K562 (cell line): Measurements from ENCODE around the gene SPEM2. TPM values are rescaled to one million over a fixed set of nuclear protein-coding genes. Genes with fewer than 3 reads are reported as not detected.
A peak's percentile ranks its signal among the peaks of the same experiment; 100 is the strongest.

Experiments used
- LCOR ChIP-seq: sonication (generic); formaldehyde crosslinking; IDR thresholded peaks from 2 replicates; pipeline ENCODE4 v1.8.0; 2022; ENCODE audit warnings: mild to moderate bottlenecking, missing genetic modification reagents
- MTA3 ChIP-seq: fragments of 450-650 bp; formaldehyde crosslinking; IDR thresholded peaks from 2 replicates; pipeline ENCODE4 v1.6.1; 2017; ENCODE audit warnings: mild to moderate bottlenecking, borderline replicate concordance
- NCOR1 ChIP-seq: fragments of 450-650 bp; IDR thresholded peaks from 2 replicates; pipeline ENCODE4 v1.6.1; 2016; ENCODE audit warnings: mild to moderate bottlenecking, moderate library complexity
- NEUROD1 ChIP-seq: fragments of 150-350 bp; IDR thresholded peaks from 2 replicates; pipeline ENCODE4 v1.6.1; 2014; ENCODE audit warnings: borderline replicate concordance, low read length, low read depth; ENCODE audit not compliant: partially characterized antibody
- PML ChIP-seq: IDR thresholded peaks from 2 replicates; pipeline ENCODE4 v1.6.1; 2012; ENCODE audit warnings: low read length, inconsistent platforms
- SP2 ChIP-seq: IDR thresholded peaks from 2 replicates; pipeline ENCODE4 v1.6.1; 2011; ENCODE audit warnings: mild to moderate bottlenecking, low read depth, low read length, moderate library complexity; ENCODE audit not compliant: poor library complexity, severe bottlenecking; ENCODE audit errors: extremely low read depth
- TCF7L2 ChIP-seq: fragments of 150-350 bp; IDR thresholded peaks from 2 replicates; pipeline ENCODE4 v1.6.1; 2016; ENCODE audit warnings: low read depth, mild to moderate bottlenecking, low read length, moderate library complexity
- ZNF239 ChIP-seq: fragments of 250-450 bp; sonication (Bioruptor Pico); IDR thresholded peaks from 2 replicates; pipeline ENCODE4 v1.4.0; 2020; ENCODE audit warnings: mild to moderate bottlenecking
- ZNF354B ChIP-seq: fragments of 250-450 bp; sonication (Bioruptor Pico); IDR thresholded peaks from 2 replicates; pipeline ENCODE4 v1.4.0; 2020
- polyA plus RNA-seq, 8 experiments: library from polyadenylated mRNA; depleted of rRNA in 4 of 8; stranded (reverse) in 5 of 8; unstranded in 3 of 8; fragments of >200 nt; fragmentation: Nextera tagmentation in 2 of 8; fragmentation: Illumina TruSeq in 1 of 8; extraction: Ambion mirVana in 2 of 8; extraction: Trizol in 1 of 8; gene quantifications; 2 replicates each; pipeline versions ENCODE4 v1.2.1 to v1.2.3, GENCODE V29; 2011 to 2014; ENCODE audit warnings: inconsistent platforms in 1 of 8, missing spikeins in 1 of 8
- total RNA-seq, 7 experiments: library from RNA; depleted of rRNA in 6 of 7; stranded (reverse); fragments of >200 nt in 6 of 7; fragmentation: Illumina TruSeq in 2 of 7; extraction: Trizol in 2 of 7; gene quantifications; 2 replicates each; pipeline versions ENCODE4 v1.2.1 to v1.2.3, GENCODE V29; 2011 to 2021; ENCODE audit warnings: low replicate concordance in 1 of 7
- TF ChIP-seq, protein P1 (sequence below): fragments of 450-650 bp; IDR thresholded peaks from 2 replicates; pipeline ENCODE4 v1.6.1; 2016
- TF ChIP-seq, protein P2 (sequence below): sonication (generic); formaldehyde crosslinking; IDR thresholded peaks from 2 replicates; pipeline ENCODE4 v1.8.0; 2022; ENCODE audit warnings: mild to moderate bottlenecking, missing genetic modification reagents
- TF ChIP-seq, protein P3 (sequence below): fragments of 450-650 bp; formaldehyde crosslinking; IDR thresholded peaks from 2 replicates; pipeline ENCODE4 v1.4.0; 2022; ENCODE audit warnings: missing genetic modification characterization
- TF ChIP-seq, protein P4 (sequence below): fragments of 450-650 bp; IDR thresholded peaks from 2 replicates; pipeline ENCODE4 v1.6.1; 2018; ENCODE audit not compliant: partially characterized antibody

Gene SPEM2
- total and polyA plus RNA-seq, 9 of the 15 experiments (the other 6 are each of a cell fraction or from before 2014, with no cell fraction given) = not detected

DNA sequence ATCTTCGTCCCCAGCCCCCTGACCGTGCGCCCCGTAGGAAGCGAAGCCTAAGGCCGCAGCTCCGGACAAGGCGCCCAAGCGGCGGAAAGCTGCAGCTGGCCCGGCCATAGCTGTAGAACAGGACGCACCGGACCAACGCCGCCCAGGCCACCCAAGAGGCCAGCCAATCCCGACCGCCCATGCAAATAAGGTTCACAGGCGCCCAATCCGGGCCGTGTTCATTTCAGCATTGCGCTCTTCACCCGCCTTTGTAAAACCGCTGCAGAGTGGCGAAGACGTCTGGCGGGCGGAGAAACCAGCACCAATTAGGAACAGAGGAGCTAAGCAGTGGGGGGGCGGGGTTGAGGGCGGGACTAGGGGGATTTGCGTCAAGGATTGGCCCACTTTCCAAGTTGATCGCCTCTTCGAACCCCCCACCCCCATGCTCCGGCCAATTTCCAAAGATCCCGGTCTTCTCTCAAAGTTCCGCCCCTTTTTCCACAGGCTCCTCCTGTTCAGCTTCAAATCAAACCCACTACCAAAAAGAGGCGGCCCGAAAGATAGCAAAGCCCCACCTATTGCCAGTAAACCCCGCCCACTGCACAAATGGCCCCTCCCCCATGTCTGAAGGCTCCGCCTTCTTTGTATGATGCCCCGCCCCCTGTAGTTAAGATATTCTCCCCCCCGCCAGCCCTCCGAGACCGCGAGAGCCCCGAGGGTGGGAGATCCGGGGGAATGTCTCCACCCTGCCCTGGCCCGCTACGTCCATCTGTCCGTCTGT is 21.3 kb upstream of the SPEM2 start, which contains the start of gene TMEM256 (continued):
- TF ChIP-seq, protein P1, sequence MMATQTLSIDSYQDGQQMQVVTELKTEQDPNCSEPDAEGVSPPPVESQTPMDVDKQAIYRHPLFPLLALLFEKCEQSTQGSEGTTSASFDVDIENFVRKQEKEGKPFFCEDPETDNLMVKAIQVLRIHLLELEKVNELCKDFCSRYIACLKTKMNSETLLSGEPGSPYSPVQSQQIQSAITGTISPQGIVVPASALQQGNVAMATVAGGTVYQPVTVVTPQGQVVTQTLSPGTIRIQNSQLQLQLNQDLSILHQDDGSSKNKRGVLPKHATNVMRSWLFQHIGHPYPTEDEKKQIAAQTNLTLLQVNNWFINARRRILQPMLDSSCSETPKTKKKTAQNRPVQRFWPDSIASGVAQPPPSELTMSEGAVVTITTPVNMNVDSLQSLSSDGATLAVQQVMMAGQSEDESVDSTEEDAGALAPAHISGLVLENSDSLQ = peak; percentile 15; the same call in 1 of the 2 replicates
- TF ChIP-seq SP2 (peak; percentile 53), NEUROD1 (peak; percentile 57), PML (peak; percentile 33; the same call in 1 of the 2 replicates), LCOR (CRISPR knock-in tag) (0 out of 2 replicates have a peak, but pooled peaks have one; percentile 27), ZNF354B (no peak), MTA3 (0 out of 2 replicates have a peak, but pooled peaks have one; percentile 48), ZNF239 (CRISPR knock-in tag) (no peak), NCOR1 (no peak), TCF7L2 (peak; percentile 43; the same call in 1 of the 2 replicates)
- TF ChIP-seq, protein P2, sequence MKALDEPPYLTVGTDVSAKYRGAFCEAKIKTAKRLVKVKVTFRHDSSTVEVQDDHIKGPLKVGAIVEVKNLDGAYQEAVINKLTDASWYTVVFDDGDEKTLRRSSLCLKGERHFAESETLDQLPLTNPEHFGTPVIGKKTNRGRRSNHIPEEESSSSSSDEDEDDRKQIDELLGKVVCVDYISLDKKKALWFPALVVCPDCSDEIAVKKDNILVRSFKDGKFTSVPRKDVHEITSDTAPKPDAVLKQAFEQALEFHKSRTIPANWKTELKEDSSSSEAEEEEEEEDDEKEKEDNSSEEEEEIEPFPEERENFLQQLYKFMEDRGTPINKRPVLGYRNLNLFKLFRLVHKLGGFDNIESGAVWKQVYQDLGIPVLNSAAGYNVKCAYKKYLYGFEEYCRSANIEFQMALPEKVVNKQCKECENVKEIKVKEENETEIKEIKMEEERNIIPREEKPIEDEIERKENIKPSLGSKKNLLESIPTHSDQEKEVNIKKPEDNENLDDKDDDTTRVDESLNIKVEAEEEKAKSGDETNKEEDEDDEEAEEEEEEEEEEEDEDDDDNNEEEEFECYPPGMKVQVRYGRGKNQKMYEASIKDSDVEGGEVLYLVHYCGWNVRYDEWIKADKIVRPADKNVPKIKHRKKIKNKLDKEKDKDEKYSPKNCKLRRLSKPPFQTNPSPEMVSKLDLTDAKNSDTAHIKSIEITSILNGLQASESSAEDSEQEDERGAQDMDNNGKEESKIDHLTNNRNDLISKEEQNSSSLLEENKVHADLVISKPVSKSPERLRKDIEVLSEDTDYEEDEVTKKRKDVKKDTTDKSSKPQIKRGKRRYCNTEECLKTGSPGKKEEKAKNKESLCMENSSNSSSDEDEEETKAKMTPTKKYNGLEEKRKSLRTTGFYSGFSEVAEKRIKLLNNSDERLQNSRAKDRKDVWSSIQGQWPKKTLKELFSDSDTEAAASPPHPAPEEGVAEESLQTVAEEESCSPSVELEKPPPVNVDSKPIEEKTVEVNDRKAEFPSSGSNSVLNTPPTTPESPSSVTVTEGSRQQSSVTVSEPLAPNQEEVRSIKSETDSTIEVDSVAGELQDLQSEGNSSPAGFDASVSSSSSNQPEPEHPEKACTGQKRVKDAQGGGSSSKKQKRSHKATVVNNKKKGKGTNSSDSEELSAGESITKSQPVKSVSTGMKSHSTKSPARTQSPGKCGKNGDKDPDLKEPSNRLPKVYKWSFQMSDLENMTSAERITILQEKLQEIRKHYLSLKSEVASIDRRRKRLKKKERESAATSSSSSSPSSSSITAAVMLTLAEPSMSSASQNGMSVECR (CRISPR knock-in tag) = peak; percentile 76
- TF ChIP-seq, protein P3, sequence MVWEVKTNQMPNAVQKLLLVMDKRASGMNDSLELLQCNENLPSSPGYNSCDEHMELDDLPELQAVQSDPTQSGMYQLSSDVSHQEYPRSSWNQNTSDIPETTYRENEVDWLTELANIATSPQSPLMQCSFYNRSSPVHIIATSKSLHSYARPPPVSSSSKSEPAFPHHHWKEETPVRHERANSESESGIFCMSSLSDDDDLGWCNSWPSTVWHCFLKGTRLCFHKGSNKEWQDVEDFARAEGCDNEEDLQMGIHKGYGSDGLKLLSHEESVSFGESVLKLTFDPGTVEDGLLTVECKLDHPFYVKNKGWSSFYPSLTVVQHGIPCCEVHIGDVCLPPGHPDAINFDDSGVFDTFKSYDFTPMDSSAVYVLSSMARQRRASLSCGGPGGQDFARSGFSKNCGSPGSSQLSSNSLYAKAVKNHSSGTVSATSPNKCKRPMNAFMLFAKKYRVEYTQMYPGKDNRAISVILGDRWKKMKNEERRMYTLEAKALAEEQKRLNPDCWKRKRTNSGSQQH (CRISPR knock-in tag) = no peak
- TF ChIP-seq, protein P4, sequence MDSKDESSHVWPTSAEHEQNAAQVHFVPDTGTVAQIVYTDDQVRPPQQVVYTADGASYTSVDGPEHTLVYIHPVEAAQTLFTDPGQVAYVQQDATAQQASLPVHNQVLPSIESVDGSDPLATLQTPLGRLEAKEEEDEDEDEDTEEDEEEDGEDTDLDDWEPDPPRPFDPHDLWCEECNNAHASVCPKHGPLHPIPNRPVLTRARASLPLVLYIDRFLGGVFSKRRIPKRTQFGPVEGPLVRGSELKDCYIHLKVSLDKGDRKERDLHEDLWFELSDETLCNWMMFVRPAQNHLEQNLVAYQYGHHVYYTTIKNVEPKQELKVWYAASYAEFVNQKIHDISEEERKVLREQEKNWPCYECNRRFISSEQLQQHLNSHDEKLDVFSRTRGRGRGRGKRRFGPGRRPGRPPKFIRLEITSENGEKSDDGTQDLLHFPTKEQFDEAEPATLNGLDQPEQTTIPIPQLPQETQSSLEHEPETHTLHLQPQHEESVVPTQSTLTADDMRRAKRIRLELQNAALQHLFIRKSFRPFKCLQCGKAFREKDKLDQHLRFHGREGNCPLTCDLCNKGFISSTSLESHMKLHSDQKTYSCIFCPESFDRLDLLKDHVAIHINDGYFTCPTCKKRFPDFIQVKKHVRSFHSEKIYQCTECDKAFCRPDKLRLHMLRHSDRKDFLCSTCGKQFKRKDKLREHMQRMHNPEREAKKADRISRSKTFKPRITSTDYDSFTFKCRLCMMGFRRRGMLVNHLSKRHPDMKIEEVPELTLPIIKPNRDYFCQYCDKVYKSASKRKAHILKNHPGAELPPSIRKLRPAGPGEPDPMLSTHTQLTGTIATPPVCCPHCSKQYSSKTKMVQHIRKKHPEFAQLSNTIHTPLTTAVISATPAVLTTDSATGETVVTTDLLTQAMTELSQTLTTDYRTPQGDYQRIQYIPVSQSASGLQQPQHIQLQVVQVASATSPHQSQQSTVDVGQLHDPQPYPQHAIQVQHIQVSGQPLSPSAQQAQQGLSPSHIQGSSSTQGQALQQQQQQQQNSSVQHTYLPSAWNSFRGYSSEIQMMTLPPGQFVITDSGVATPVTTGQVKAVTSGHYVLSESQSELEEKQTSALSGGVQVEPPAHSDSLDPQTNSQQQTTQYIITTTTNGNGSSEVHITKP = peak; percentile 94
